HepG2 (cell line): ENCODE measurements around the gene ZNF624. TPM values are rescaled to one million over a fixed set of nuclear protein-coding genes. Genes with fewer than 3 reads are reported as not detected.

Experiments used
- AHR ChIP-seq: IDR thresholded peaks from 2 replicates; pipeline ENCODE4 v1.6.1; 2018; ENCODE audit warnings: missing genetic modification reagents, missing compliant biosample characterization
- ARNTL ChIP-seq: sonication (generic); formaldehyde crosslinking; IDR thresholded peaks from 2 replicates; pipeline ENCODE4 v1.4.0; 2020; ENCODE audit warnings: mild to moderate bottlenecking, missing genetic modification reagents
- HNRNPL ChIP-seq: fragments of 200-400 bp; formaldehyde crosslinking; IDR thresholded peaks from 2 replicates; pipeline ENCODE4 v1.6.1; 2017; ENCODE audit warnings: mild to moderate bottlenecking, low read depth, low read length
- MEIS1 ChIP-seq: sonication (generic); formaldehyde crosslinking; IDR thresholded peaks from 2 replicates; pipeline ENCODE4 v1.9.0; 2021; ENCODE audit warnings: mild to moderate bottlenecking, missing genetic modification reagents, moderate library complexity, borderline replicate concordance
- PCBP2 ChIP-seq: fragments of 200-400 bp; formaldehyde crosslinking; optimal IDR thresholded peaks from 2 replicates; pipeline ENCODE3; 2018; ENCODE audit warnings: low read length, low read depth; ENCODE audit not compliant: poor library complexity, severe bottlenecking
- THAP11 ChIP-seq: IDR thresholded peaks from 2 replicates; pipeline ENCODE4 v1.6.1; 2016; ENCODE audit warnings: missing biosample characterization, missing genetic modification reagents
- ZMAT3 ChIP-seq: sonication (generic); formaldehyde crosslinking; conservative IDR thresholded peaks from 2 replicates; pipeline ENCODE4 v1.7.0; 2021; ENCODE audit warnings: missing genetic modification reagents
- ZNF180 ChIP-seq: sonication (generic); formaldehyde crosslinking; IDR thresholded peaks from 2 replicates; pipeline ENCODE4 v1.4.0; 2020; ENCODE audit warnings: low read depth, missing genetic modification reagents, borderline replicate concordance
- ZNF224 ChIP-seq: sonication (generic); formaldehyde crosslinking; IDR thresholded peaks from 2 replicates; pipeline ENCODE4 v1.5.0; 2020; ENCODE audit warnings: mild to moderate bottlenecking, missing genetic modification reagents
- ZNF256 ChIP-seq: sonication (generic); formaldehyde crosslinking; conservative IDR thresholded peaks from 2 replicates; pipeline ENCODE4 v1.4.0; 2020; ENCODE audit warnings: missing genetic modification reagents
- ZNF3 ChIP-seq: IDR thresholded peaks from 2 replicates; pipeline ENCODE4 v1.7.0; 2017; ENCODE audit warnings: inconsistent platforms
- ZNF451 ChIP-seq: sonication (generic); formaldehyde crosslinking; IDR thresholded peaks from 2 replicates; pipeline ENCODE4 v1.5.0; 2020; ENCODE audit warnings: mild to moderate bottlenecking, missing genetic modification reagents
- ZNF737 ChIP-seq: sonication (generic); formaldehyde crosslinking; IDR thresholded peaks from 2 replicates; pipeline ENCODE4 v1.5.0; 2020; ENCODE audit warnings: missing genetic modification reagents, mild to moderate bottlenecking, borderline replicate concordance
- polyA plus RNA-seq, 8 experiments: library from polyadenylated mRNA; depleted of rRNA in 3 of 8; stranded (reverse) in 7 of 8; unstranded in 1 of 8; fragments of >200 nt; fragmentation: Illumina TruSeq in 4 of 8; extraction: Trizol in 4 of 8; gene quantifications; 2 replicates each; pipeline versions ENCODE4 v1.2.1 to v1.2.3, GENCODE V29; 2011 to 2016; ENCODE audit warnings: low read depth in 4 of 8, missing spikeins in 1 of 8, mixed read lengths in 1 of 8; ENCODE audit not compliant: insufficient read depth in 1 of 8
- total RNA-seq, 5 experiments: library from RNA; depleted of rRNA; stranded (reverse); fragments of >200 nt; fragmentation: Illumina TruSeq; extraction: Trizol; gene quantifications; 2 replicates each; pipeline ENCODE4 v1.2.3, GENCODE V29; 2016; ENCODE audit warnings: low read depth in 1 of 5
- TF ChIP-seq, protein P1 (sequence below): sonication (generic); formaldehyde crosslinking; IDR thresholded peaks from 2 replicates; pipeline ENCODE4 v1.5.1; 2020; ENCODE audit warnings: mild to moderate bottlenecking, missing genetic modification reagents, moderate library complexity
- TF ChIP-seq, protein P2 (sequence below): sonication (generic); formaldehyde crosslinking; IDR thresholded peaks from 2 replicates; pipeline ENCODE4 v1.8.1; 2023; ENCODE audit warnings: mild to moderate bottlenecking, missing genetic modification reagents, borderline replicate concordance
- TF ChIP-seq, protein P3 (sequence below): sonication (generic); formaldehyde crosslinking; IDR thresholded peaks from 2 replicates; pipeline ENCODE4 v1.5.1; 2020; ENCODE audit warnings: missing genetic modification reagents, mild to moderate bottlenecking, borderline replicate concordance
- TF ChIP-seq, protein P4 (sequence below): sonication (generic); formaldehyde crosslinking; IDR thresholded peaks from 2 replicates; pipeline ENCODE4 v1.5.0; 2020; ENCODE audit warnings: missing genetic modification reagents
- TF ChIP-seq, protein P5 (sequence below): sonication (generic); formaldehyde crosslinking; IDR thresholded peaks from 2 replicates; pipeline ENCODE4 v1.5.0; 2020; ENCODE audit warnings: mild to moderate bottlenecking, missing genetic modification reagents, borderline replicate concordance

The ZNF624 gene
- total and polyA plus RNA-seq, 2 of the 13 experiments (the other 11 are each of a cell fraction or from before 2014, with no cell fraction given), result 0.75 to 3.5 TPM

DNA sequence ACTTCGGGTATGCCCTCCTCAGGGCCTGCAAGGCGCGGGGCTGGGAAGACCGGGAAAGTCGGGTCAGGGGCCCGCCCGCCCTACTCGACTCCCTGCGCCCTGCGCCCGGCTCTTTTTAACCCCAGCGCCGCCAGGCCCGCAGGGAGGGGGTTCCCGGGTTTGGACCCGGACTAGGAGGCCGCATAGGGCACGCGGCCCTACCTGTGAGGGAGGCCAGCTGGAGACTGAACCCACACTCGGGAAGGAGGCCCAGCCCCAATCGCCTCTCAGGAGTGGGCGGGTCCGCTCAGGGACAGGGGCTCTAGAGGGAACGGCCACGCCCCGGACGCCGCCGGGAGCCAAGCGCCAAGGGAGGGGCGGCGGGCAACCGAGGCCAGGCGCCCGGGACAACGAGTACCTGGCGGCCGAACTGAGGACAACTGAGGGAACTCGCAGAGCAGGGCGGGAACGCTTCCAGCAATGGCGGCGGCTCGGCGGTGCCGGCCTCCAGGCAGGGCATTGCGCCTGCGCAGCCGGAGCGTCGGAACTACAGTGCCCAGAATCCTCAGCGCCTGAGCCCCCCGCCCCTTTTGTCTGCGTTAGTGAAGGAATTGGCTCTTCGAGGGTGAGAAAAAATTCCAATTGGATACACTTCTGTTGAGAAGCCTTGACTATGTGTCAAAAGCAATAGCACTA, at the start of gene ZNF624 (continued):
- TF ChIP-seq, protein P1, sequence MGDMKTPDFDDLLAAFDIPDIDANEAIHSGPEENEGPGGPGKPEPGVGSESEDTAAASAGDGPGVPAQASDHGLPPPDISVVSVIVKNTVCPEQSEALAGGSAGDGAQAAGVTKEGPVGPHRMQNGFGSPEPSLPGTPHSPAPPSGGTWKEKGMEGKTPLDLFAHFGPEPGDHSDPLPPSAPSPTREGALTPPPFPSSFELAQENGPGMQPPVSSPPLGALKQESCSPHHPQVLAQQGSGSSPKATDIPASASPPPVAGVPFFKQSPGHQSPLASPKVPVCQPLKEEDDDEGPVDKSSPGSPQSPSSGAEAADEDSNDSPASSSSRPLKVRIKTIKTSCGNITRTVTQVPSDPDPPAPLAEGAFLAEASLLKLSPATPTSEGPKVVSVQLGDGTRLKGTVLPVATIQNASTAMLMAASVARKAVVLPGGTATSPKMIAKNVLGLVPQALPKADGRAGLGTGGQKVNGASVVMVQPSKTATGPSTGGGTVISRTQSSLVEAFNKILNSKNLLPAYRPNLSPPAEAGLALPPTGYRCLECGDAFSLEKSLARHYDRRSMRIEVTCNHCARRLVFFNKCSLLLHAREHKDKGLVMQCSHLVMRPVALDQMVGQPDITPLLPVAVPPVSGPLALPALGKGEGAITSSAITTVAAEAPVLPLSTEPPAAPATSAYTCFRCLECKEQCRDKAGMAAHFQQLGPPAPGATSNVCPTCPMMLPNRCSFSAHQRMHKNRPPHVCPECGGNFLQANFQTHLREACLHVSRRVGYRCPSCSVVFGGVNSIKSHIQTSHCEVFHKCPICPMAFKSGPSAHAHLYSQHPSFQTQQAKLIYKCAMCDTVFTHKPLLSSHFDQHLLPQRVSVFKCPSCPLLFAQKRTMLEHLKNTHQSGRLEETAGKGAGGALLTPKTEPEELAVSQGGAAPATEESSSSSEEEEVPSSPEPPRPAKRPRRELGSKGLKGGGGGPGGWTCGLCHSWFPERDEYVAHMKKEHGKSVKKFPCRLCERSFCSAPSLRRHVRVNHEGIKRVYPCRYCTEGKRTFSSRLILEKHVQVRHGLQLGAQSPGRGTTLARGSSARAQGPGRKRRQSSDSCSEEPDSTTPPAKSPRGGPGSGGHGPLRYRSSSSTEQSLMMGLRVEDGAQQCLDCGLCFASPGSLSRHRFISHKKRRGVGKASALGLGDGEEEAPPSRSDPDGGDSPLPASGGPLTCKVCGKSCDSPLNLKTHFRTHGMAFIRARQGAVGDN (CRISPR knock-in tag), result peak; percentile 97
- TF ChIP-seq ZNF224 (CRISPR knock-in tag), result 0 out of 2 replicates have a peak, but pooled peaks have one; percentile 91
- TF ChIP-seq, protein P2, sequence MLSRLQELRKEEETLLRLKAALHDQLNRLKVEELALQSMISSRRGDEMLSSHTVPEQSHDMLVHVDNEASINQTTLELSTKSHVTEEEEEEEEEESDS (CRISPR knock-in tag), result peak; percentile 80; the same call in 1 of the 2 replicates
- TF ChIP-seq, protein P3, sequence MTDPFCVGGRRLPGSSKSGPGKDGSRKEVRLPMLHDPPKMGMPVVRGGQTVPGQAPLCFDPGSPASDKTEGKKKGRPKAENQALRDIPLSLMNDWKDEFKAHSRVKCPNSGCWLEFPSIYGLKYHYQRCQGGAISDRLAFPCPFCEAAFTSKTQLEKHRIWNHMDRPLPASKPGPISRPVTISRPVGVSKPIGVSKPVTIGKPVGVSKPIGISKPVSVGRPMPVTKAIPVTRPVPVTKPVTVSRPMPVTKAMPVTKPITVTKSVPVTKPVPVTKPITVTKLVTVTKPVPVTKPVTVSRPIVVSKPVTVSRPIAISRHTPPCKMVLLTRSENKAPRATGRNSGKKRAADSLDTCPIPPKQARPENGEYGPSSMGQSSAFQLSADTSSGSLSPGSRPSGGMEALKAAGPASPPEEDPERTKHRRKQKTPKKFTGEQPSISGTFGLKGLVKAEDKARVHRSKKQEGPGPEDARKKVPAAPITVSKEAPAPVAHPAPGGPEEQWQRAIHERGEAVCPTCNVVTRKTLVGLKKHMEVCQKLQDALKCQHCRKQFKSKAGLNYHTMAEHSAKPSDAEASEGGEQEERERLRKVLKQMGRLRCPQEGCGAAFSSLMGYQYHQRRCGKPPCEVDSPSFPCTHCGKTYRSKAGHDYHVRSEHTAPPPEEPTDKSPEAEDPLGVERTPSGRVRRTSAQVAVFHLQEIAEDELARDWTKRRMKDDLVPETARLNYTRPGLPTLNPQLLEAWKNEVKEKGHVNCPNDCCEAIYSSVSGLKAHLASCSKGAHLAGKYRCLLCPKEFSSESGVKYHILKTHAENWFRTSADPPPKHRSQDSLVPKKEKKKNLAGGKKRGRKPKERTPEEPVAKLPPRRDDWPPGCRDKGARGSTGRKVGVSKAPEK, result peak; percentile 75; the same call in 1 of the 2 replicates
- TF ChIP-seq ARNTL (CRISPR knock-in tag), result peak; percentile 56; the same call in 1 of the 2 replicates
- no peak for TF ChIP-seq ZNF451 (CRISPR knock-in tag)
- no peak for TF ChIP-seq ZNF737 (CRISPR knock-in tag)
- TF ChIP-seq ZMAT3 (CRISPR knock-in tag), result 0 out of 2 replicates have a peak, but pooled peaks have one; percentile 36
- no peak for TF ChIP-seq PCBP2
- peak; percentile 99 for TF ChIP-seq THAP11 (CRISPR knock-in tag)
- TF ChIP-seq, protein P4, sequence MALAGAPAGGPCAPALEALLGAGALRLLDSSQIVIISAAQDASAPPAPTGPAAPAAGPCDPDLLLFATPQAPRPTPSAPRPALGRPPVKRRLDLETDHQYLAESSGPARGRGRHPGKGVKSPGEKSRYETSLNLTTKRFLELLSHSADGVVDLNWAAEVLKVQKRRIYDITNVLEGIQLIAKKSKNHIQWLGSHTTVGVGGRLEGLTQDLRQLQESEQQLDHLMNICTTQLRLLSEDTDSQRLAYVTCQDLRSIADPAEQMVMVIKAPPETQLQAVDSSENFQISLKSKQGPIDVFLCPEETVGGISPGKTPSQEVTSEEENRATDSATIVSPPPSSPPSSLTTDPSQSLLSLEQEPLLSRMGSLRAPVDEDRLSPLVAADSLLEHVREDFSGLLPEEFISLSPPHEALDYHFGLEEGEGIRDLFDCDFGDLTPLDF, result peak; percentile 74; the same call in 1 of the 2 replicates
- TF ChIP-seq HNRNPL, result peak; percentile 91
- TF ChIP-seq MEIS1, result 0 out of 2 replicates have a peak, but pooled peaks have one; percentile 45
- TF ChIP-seq, protein P5, sequence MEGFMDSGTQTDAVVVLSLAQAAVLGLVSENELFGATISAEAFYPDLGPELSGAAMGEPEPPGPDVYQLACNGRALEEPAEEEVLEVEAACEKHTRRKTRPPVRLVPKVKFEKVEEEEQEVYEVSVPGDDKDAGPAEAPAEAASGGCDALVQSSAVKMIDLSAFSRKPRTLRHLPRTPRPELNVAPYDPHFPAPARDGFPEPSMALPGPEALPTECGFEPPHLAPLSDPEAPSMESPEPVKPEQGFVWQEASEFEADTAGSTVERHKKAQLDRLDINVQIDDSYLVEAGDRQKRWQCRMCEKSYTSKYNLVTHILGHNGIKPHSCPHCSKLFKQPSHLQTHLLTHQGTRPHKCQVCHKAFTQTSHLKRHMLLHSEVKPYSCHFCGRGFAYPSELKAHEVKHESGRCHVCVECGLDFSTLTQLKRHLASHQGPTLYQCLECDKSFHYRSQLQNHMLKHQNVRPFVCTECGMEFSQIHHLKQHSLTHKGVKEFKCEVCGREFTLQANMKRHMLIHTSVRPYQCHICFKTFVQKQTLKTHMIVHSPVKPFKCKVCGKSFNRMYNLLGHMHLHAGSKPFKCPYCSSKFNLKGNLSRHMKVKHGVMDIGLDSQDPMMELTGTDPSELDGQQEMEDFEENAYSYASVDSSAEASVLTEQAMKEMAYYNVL, result peak; percentile 81
- TF ChIP-seq ZNF256, result peak; percentile 88; the same call in 1 of the 2 replicates
- TF ChIP-seq ZNF3 (CRISPR knock-in tag), result no peak
- TF ChIP-seq AHR (CRISPR knock-in tag), result 0 out of 2 replicates have a peak, but pooled peaks have one; percentile 40
- peak; percentile 70; the same call in 1 of the 2 replicates for TF ChIP-seq ZNF180 (CRISPR knock-in tag)
